Medulla oblongata (tissue), 1 donor: ENCODE data around the gene MOSMO.
"Not testable (repeated sequence)": the region's sequence is repeated elsewhere in the genome, so short reads cannot be mapped to it uniquely, and the experiment has no call there.

Source experiments
- DNase-seq: peaks from one replicate; pipeline ENCODE4 v3.0.0-alpha.2; 2015; ENCODE audit errors: extremely low spot score

Gene MOSMO

GRCh38 chr16:22092143-22092933 is 84.4 kb downstream of the MOSMO start, which contains the start of gene VWA3A:
TSS of gene VWA3A (plus strand) at chr16:22092541. CDS start at chr16:22092638, 97 bp downstream.
- peak; percentile 35 for DNase-seq

- no peak for DNase-seq
Measured at GRCh38 chr16:22093331-22093730, 85.4 kb downstream of the MOSMO start.

GRCh38 chr16:22093996-22094395 is 86.1 kb downstream of the MOSMO start:
- DNase-seq = peak; percentile 16

GRCh38 chr16:22098405-22099255 is 90.7 kb downstream of the MOSMO start:
- DNase-seq = peak; percentile 40

GRCh38 chr16:22099256-22099975 is 91.5 kb downstream of the MOSMO start:
- DNase-seq = no peak

GRCh38 chr16:22103441-22103840 is 95.5 kb downstream of the MOSMO start:
- DNase-seq = no peak

GRCh38 chr16:22109258-22109898 is 101.5 kb downstream of the MOSMO start:
- no peak for DNase-seq

GRCh38 chr16:22111629-22112028 is 103.7 kb downstream of the MOSMO start:
- not testable (repeated sequence) for DNase-seq

- DNase-seq = no peak
Measured at GRCh38 chr16:22116095-22116700, 108.3 kb downstream of the MOSMO start.

- DNase-seq = no peak
Measured at GRCh38 chr16:22117609-22118008, 109.7 kb downstream of the MOSMO start.

- no peak for DNase-seq
Measured at GRCh38 chr16:22120440-22120839, 112.5 kb downstream of the MOSMO start.

GRCh38 chr16:22122239-22122638 is 114.3 kb downstream of the MOSMO start:
- no peak for DNase-seq

- DNase-seq = no peak
Measured at GRCh38 chr16:22123146-22123545, 115.2 kb downstream of the MOSMO start.

- no peak for DNase-seq
Measured at GRCh38 chr16:22123759-22124490, 116.0 kb downstream of the MOSMO start.

- no peak for DNase-seq
Measured at GRCh38 chr16:22124583-22125284, 116.8 kb downstream of the MOSMO start.

- no peak for DNase-seq
Measured at GRCh38 chr16:22126037-22126558, 118.2 kb downstream of the MOSMO start.

GRCh38 chr16:22128537-22128936 is 120.6 kb downstream of the MOSMO start:
- DNase-seq = not testable (repeated sequence)

GRCh38 chr16:22130528-22130927 is 122.6 kb downstream of the MOSMO start:
- no peak for DNase-seq

- DNase-seq = no peak
Measured at GRCh38 chr16:22132801-22133200, 124.9 kb downstream of the MOSMO start.
